Gastroesophageal sphincter (tissue), 4 donors: ENCODE results near the gene SPTLC3. TPM values are rescaled to one million over a fixed set of nuclear protein-coding genes. Genes with fewer than 3 reads are reported as not detected.

Source experiments
- ATAC-seq: fragments of 150-250 bp; one replicate; pipeline ENCODE4 v1.9.1; 2016; ENCODE audit warnings: mild to moderate bottlenecking, moderate library complexity
- H3K27ac ChIP-seq, 4 donors: fragments of 200-600 bp; sonication (generic) in 3 of 4; 1 replicate in 3 of 4; 2 replicates in 1 of 4; pipeline ENCODE4 v1.5.1; 2016 to 2019
- H3K27me3 ChIP-seq: fragments of 200-600 bp; sonication (generic); one replicate; pipeline ENCODE4 v1.5.1; 2019
- H3K36me3 ChIP-seq, 2 donors: fragments of 200-600 bp; sonication (generic); one replicate each; pipeline ENCODE4 v1.5.1; 2019; ENCODE audit warnings: control low read depth in 1 of 2
- H3K4me1 ChIP-seq, 3 donors: fragments of 200-600 bp; sonication (generic); 1 replicate in 2 of 3; 2 replicates in 1 of 3; pipeline ENCODE4 v1.5.1; 2016 to 2019; ENCODE audit warnings: control low read depth in 2 of 3
- H3K4me3 ChIP-seq, 2 donors: fragments of 200-600 bp; sonication (generic); one replicate each; pipeline ENCODE4 v1.5.1; 2019; ENCODE audit warnings: mild to moderate bottlenecking in 1 of 2, moderate library complexity in 1 of 2
- H3K9me3 ChIP-seq, 3 donors: fragments of 200-600 bp; sonication (generic); one replicate each; pipeline ENCODE4 v1.5.1; 2017 to 2019; ENCODE audit warnings: control low read depth in 2 of 3
- EP300 ChIP-seq: sonication (generic); formaldehyde crosslinking; IDR thresholded peaks from one replicate; pipeline ENCODE4 v1.6.1; 2017; ENCODE audit warnings: antibody characterized with exemption, mild to moderate bottlenecking
- POLR2A ChIP-seq, 2 donors: fragments of 450-650 bp; IDR thresholded peaks; one replicate each; pipeline ENCODE4 v1.6.1; 2017; ENCODE audit warnings: antibody characterized with exemption in 2 of 2, mild to moderate bottlenecking in 2 of 2, moderate library complexity in 1 of 2
- POLR2AphosphoS5 ChIP-seq: sonication (generic); formaldehyde crosslinking; IDR thresholded peaks from one replicate; pipeline ENCODE4 v1.6.1; 2017; ENCODE audit warnings: antibody characterized with exemption
- WGBS, 2 donors: methylation state at CpG; one replicate each; pipeline ENCODE4 v1.1.5; 2018; ENCODE audit warnings: low coverage in 1 of 2; 5-methylcytosine and 5-hydroxymethylcytosine counted together
- total RNA-seq, 4 donors: library from RNA; depleted of rRNA; stranded (reverse); fragments of >200 nt; gene quantifications; one replicate each; pipeline ENCODE4 v1.1.0, GENCODE V29; 2016
- TF ChIP-seq, protein P1 (sequence below), 4 experiments: fragments of 200-600 bp in 2 of 4; fragments of 450-650 bp in 2 of 4; sonication (generic) in 1 of 4; IDR thresholded peaks; one replicate each; pipeline ENCODE4 v1.5.1; 2017 to 2019; ENCODE audit warnings: antibody characterized with exemption in 4 of 4, mild to moderate bottlenecking in 2 of 4, moderate library complexity in 2 of 4

Gene SPTLC3
- total RNA-seq, 4 donors from 2014 or later = 2.0 to 14.6 (median 5.3) TPM

DNA sequence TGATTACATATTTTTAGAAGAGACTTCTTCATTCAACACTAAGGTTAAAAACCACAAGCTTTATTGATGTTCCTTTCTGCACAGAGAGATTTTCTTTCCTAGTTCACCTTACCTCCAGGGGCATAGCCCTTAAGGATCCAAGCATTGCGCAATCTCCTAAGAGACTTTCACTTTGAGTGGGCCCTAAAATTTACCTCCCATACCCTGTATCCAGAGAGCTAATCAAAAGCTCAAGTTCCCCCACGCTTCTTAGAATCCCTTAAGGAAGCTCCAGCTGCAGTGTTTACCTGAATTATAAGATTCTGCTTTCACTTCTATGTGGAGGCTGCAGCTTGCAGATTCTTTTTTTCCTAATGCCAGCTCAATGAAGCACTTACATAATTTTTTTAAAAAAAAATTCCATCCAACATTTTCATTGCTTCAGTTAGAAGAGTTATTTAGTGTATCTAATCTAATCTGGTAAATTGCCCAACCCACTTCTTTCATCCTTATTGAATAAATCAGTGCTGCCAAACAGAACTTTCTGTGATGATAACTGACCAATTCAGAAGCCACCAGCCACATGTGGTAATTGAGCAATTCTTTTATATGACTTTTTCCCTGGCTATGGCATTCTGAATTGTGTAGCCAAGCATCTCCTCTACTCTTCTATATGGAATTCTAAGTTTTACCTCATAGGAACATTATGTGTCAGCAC, 24.6 kb upstream of the SPTLC3 start:
- no peak for ATAC-seq
- 66 to 86% methylated on average over 1 to 2 of the region's 2 CpGs for WGBS, 2 donors
- Histone ChIP-seq H3K27ac (no peak overlapping the region), H3K4me1 (no peaks in the 10 kb centered on the region), H3K4me3 (no peak overlapping the region), H3K9me3 (no peaks in the 10 kb centered on the region), H3K27me3 (no peaks in the 10 kb centered on the region), H3K36me3 (no peaks in the 10 kb centered on the region)
- TF ChIP-seq, protein P1, sequence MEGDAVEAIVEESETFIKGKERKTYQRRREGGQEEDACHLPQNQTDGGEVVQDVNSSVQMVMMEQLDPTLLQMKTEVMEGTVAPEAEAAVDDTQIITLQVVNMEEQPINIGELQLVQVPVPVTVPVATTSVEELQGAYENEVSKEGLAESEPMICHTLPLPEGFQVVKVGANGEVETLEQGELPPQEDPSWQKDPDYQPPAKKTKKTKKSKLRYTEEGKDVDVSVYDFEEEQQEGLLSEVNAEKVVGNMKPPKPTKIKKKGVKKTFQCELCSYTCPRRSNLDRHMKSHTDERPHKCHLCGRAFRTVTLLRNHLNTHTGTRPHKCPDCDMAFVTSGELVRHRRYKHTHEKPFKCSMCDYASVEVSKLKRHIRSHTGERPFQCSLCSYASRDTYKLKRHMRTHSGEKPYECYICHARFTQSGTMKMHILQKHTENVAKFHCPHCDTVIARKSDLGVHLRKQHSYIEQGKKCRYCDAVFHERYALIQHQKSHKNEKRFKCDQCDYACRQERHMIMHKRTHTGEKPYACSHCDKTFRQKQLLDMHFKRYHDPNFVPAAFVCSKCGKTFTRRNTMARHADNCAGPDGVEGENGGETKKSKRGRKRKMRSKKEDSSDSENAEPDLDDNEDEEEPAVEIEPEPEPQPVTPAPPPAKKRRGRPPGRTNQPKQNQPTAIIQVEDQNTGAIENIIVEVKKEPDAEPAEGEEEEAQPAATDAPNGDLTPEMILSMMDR (IDR thresholded peaks at IDR 0.05) = no peak
- TF ChIP-seq POLR2AphosphoS5 (no peak), EP300 (no peak), POLR2A (IDR thresholded peaks at IDR 0.05) (no peak)

DNA sequence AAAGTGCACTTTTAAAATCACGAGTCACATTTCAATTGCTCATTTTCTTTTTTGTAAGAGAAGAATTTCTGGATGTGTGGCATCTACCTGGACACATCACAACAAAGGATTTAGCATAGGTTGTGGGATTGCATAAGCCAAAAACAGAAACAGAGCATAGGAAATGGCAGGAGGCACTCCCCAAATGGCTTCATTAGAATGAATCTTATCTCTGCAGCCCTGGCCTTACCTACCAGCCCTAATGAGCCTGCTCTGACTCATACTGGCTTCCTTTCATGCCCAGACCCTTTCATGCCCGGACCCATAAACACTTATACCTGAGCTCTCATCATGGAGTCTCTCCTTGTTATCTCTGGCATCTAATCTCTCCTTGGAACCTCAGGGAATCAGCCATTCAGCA, 23.9 kb upstream of the SPTLC3 start:
- H3K4me1 ChIP-seq = no peaks in the 10 kb centered on the region
- no peak for ATAC-seq
- TF ChIP-seq EP300 (no peak), POLR2A (IDR thresholded peaks at IDR 0.05) (no peak), POLR2AphosphoS5 (no peak)
- TF ChIP-seq, protein P1 (IDR thresholded peaks at IDR 0.05) = no peak
- WGBS, 2 donors = 83 to 100% methylated on average over 2 of the region's 2 CpGs
- H3K36me3 ChIP-seq = no peaks in the 10 kb centered on the region
- no peak overlapping the region for H3K4me3 ChIP-seq
- no peak overlapping the region for H3K27ac ChIP-seq
- H3K9me3 ChIP-seq = no peaks in the 10 kb centered on the region
- H3K27me3 ChIP-seq = no peaks in the 10 kb centered on the region

GRCh38 chr20:12987261-12987660, 21.5 kb upstream of the SPTLC3 start:
- Histone ChIP-seq H3K36me3 (no peaks in the 10 kb centered on the region), H3K4me1 (no peaks in the 10 kb centered on the region), H3K4me3 (no peak overlapping the region), H3K27me3 (no peaks in the 10 kb centered on the region), H3K27ac (no peak overlapping the region), H3K9me3 (no peaks in the 10 kb centered on the region)
- ATAC-seq = no peak
- TF ChIP-seq, protein P1 (IDR thresholded peaks at IDR 0.05) = no peak
- no peak for TF ChIP-seq EP300
- TF ChIP-seq POLR2AphosphoS5 = no peak
- no peak for TF ChIP-seq POLR2A (IDR thresholded peaks at IDR 0.05)
- 40 to 82% methylated on average over 1 to 3 of the region's 3 CpGs for WGBS, 2 donors

DNA sequence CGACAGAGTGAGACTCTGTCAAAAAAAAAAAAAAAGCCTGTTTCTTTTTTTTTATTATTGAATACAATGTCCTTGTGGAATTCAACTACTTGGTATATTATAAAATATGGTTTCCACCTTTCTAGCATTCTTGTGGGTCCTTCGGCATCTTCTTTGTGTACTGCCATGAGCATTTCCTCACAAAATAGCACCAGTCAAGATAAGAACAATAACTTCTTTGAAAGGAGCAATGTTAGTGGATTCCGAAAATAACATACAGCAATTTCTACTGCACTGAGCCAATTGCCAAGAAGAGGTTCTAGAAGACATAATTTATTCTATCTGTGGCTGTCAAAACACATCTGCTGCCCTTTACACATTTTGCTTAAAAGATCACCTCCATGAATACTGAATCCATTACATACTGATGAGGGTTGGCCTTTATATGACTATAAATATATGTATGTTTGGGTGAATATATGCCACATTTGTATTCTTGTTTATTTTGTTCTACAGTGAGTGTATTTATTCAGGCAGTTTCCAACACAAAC, 19.1 kb upstream of the SPTLC3 start:
- Histone ChIP-seq H3K36me3 (no peaks in the 10 kb centered on the region), H3K4me3 (no peak overlapping the region), H3K27me3 (no peaks in the 10 kb centered on the region), H3K27ac (no peak overlapping the region), H3K9me3 (no peaks in the 10 kb centered on the region), H3K4me1 (no peaks in the 10 kb centered on the region)
- TF ChIP-seq POLR2A (IDR thresholded peaks at IDR 0.05) (no peak), POLR2AphosphoS5 (no peak), EP300 (no peak)
- TF ChIP-seq, protein P1 (IDR thresholded peaks at IDR 0.05) = no peak
- no peak for ATAC-seq
- WGBS, 2 donors = 62 to 76% methylated on average over 3 of the region's 3 CpGs

GRCh38 chr20:12997128-12997655, 11.6 kb upstream of the SPTLC3 start:
- Histone ChIP-seq H3K4me3 (no peak overlapping the region), H3K36me3 (no peaks in the 10 kb centered on the region), H3K4me1 (no peaks in the 10 kb centered on the region), H3K27ac (no peak overlapping the region), H3K9me3 (no peaks in the 10 kb centered on the region), H3K27me3 (no peaks in the 10 kb centered on the region)
- no peak for ATAC-seq
- TF ChIP-seq, protein P1 (IDR thresholded peaks at IDR 0.05) = no peak
- TF ChIP-seq POLR2AphosphoS5 (no peak), POLR2A (IDR thresholded peaks at IDR 0.05) (no peak), EP300 (no peak)
- WGBS, 2 donors = 48 to 59% methylated on average over 2 of the region's 2 CpGs
